Forelimb muscle (tissue), 1 donor: ENCODE measurements around the gene PGA5. TPM values are rescaled to one million over a fixed set of nuclear protein-coding genes. Genes with fewer than 3 reads are reported as not detected.
"Not testable (repeated sequence)": the region's sequence is repeated elsewhere in the genome, so short reads cannot be mapped to it uniquely, and the experiment has no call there.

Experiments
- DNase-seq: peaks from one replicate; pipeline ENCODE4 v3.0.0-alpha.2; 2013; ENCODE audit warnings: low read depth
- polyA plus RNA-seq: library from polyadenylated mRNA; unstranded; fragments of 120-200 nt; gene quantifications from one replicate; pipeline ENCODE4 v1.2.1, GENCODE V29; 2013; ENCODE audit not compliant: insufficient read length

PGA5 gene
- polyA plus RNA-seq, 1 donor = 1.7 TPM

DNA sequence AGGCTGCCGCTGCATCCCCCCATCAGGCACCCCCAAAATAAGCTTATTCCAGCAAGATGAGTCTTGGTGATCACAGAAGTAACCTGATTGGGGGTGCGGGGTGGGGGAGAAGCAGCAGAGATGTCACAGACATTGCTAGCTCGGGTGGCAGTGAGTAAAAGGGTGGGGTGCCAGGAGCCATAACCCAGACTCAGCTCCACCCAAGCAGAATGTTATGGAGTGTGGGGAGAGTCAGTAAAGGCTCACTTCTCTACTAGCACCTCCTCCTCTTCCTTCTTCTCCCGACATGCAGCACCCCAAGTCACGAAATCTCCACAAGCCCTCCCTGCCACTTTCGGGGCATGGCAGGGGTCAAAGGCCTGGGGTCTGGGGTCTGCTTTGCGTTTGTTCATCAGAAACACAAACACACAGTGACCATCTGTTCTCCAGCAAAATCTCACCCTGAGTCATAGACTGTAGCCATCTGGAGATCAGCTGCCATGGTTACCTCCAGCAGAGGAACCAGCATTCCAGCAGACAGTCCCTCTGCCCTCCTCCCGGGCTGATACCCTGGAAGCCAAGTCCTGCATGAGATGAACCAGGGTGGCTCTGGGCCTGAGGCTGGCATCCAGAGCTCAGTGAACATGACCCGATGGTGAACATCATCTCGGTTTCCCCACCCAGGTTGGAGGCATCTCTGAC lies 14.4 kb upstream of the PGA5 start:
- not testable (repeated sequence) for DNase-seq

DNA sequence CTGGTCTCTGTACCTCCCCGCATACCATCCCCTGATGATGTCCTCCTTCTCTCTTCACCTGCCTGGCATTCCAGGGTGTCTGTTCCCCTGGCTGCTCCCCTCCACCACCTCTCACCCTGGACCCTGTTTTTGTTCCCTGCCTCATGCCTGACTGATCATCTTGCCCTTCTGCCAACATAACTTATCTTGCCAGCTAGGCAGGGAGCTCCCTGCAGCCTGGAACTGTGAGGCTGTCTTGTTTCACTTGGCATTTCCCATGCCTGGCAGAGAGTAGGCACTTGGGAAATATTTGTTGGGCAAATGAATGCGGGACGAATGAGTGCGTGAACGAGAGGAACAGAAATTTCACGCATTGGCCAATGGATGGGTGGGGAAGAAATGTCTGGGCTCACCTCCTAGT lies 11.5 kb upstream of the PGA5 start:
- DNase-seq = not testable (repeated sequence)

DNA sequence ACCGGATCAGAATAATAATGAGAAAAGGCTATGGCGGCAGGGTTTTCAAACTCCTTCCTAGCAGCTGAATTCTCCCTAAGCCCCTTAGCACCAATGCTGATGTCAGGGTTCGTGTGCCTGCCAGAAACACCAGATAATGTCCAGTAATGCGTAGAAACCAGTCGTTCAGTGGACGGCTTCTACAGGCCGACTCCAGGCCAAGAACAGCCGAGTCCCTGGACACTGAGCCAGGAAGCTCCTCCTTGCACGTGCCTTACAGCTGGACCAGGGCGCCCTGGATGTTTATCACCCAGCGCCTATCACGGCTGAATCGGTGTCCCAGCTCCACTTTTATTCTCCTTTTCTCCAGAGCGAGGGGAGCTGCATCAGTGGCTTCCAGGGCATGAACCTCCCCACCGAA lies 9.9 kb upstream of the PGA5 start:
- DNase-seq = not testable (repeated sequence)

DNA sequence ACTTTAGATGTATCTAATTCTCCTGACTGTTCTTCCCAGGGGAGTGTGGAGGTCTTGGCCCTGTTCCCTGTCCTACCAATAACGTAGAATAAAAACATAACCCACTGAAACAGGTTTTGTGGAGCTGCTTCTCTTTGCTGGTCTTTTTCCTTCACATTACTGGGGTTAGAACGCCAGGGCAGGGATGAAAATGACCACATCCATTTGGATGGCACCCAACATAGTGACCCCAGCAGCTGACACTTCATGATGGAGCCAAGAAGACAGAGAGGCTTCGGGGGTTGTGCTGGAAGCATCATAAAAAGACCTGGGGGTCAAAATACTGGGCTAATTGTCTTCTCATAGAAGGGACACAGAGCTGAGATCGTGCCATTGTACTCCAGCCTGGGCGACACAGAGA lies 9.4 kb upstream of the PGA5 start:
- not testable (repeated sequence) for DNase-seq

DNA sequence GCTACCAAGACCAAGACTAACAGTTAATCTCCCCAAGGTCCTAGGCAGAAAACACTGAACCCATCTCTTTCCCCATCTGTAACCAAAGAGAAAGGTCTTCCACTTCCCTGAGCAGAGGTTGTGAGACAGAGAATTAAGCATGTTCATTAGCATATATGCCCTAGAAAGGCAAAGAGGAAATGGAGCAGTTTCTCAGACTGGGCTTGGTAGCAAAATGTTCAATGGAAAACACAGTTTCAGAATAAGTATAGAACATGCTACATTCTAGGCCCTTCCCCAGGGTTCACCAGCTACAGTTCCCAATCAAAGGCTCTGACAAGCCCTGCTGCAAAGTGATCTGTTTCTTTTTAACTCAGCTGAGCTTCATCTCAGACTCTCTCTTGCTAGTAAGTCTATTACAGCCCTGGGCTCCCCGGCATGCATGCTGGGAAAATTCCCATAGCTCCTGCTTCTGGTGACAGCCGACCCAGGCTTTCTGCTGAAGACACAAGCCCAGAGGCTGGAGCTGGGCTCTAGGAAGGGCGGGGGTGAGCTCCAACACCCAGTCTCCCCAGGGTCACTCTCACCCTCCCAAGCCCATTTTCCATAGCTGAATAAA lies 8.3 kb upstream of the PGA5 start:
- not testable (repeated sequence) for DNase-seq

DNA sequence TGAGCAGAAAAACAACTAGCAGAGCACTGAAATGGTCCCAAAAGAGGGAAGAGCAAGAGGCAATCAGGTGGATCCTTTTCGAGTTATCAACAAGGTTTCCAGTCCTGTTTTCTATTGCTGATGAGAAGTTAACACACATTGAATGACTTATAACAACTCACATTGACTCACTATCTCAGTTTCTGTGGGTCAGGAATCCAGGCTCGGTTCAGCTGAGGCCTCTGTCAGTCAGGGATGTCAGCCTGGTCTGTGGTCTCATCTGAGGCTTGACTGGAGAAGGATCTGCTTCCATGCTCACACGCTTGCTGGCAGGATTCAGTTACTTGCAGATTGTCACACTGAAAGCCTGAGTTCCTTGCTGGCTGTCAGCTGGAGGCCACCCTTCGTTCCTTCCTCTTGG lies 3.8 kb upstream of the PGA5 start:
- DNase-seq = not testable (repeated sequence)

DNA sequence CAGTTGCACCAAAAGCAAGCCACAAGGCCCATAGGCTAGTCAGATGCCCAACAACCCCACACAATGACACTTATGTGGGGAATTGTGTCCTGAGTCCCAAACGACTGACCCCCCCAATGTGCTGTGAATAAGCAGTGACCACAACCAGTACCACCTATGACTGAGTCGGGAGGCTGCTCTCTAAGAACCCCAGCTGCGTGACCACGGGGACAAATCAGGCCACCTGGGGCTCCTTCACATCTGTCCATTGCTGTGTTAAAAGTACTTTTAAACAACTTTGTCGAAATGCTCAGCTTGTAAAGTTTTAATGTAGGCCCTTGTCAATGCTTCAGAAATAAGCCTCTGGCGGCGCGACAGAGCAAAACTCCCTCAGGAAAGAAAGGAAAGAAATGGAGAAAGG lies 687 bp upstream of the PGA5 start:
- not testable (repeated sequence) for DNase-seq

DNA sequence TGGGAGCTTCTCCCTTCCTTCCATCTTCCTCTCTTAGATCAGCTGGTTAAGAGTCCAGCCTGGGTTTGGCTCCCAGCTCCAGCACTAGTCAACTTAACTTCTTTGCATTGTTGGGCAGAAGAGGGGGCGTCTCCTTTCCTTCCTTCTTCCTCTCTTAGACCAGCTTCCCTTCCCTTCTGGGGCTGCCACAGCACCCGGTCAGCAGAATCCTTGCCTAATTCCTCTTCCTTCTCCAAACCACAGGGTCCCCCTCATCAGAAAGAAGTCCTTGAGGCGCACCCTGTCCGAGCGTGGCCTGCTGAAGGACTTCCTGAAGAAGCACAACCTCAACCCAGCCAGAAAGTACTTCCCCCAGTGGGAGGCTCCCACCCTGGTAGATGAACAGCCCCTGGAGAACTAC lies 551 bp downstream of the PGA5 start:
- DNase-seq = not testable (repeated sequence)

DNA sequence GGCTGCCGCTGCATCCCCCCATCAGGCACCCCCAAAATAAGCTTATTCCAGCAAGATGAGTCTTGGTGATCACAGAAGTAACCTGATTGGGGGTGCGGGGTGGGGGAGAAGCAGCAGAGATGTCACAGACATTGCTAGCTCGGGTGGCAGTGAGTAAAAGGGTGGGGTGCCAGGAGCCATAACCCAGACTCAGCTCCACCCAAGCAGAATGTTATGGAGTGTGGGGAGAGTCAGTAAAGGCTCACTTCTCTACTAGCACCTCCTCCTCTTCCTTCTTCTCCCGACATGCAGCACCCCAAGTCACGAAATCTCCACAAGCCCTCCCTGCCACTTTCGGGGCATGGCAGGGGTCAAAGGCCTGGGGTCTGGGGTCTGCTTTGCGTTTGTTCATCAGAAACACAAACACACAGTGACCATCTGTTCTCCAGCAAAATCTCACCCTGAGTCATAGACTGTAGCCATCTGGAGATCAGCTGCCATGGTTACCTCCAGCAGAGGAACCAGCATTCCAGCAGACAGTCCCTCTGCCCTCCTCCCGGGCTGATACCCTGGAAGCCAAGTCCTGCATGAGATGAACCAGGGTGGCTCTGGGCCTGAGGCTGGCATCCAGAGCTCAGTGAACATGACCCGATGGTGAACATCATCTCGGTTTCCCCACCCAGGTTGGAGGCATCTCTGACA lies 4.4 kb downstream of the PGA5 start:
- not testable (repeated sequence) for DNase-seq

DNA sequence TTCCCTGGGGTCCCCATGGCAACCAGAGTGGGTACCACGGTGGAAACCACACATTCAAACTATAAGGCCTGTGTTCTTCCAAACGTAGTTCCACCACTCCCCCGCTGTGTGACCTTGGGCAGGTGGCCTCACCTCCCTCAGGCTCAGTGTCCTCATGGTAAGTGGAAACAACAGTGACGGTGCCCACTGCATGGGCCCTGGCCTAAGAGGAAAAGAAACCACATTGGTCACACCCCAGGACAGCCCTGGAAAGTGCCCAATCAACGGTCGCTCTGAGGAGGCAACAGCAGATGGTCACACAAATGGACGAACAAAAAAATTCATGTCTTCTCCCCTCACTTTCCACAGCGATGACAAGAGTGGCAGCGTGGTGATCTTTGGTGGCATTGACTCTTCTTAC lies 7.1 kb downstream of the PGA5 start:
- not testable (repeated sequence) for DNase-seq

DNA sequence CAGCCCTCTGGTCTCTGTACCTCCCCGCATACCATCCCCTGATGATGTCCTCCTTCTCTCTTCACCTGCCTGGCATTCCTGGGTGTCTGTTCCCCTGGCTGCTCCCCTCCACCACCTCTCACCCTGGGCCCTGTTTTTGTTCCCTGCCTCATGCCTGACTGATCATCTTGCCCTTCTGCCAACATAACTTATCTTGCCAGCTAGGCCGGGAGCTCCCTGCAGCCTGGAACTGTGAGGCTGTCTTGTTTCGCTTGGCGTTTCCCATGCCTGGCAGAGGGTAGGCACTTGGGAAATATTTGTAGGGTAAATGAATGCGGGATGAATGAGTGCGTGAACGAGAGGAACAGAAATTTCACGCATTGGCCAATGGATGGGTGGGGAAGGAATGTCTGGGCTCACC lies 8.2 kb downstream of the PGA5 start:
- DNase-seq = not testable (repeated sequence)

DNA sequence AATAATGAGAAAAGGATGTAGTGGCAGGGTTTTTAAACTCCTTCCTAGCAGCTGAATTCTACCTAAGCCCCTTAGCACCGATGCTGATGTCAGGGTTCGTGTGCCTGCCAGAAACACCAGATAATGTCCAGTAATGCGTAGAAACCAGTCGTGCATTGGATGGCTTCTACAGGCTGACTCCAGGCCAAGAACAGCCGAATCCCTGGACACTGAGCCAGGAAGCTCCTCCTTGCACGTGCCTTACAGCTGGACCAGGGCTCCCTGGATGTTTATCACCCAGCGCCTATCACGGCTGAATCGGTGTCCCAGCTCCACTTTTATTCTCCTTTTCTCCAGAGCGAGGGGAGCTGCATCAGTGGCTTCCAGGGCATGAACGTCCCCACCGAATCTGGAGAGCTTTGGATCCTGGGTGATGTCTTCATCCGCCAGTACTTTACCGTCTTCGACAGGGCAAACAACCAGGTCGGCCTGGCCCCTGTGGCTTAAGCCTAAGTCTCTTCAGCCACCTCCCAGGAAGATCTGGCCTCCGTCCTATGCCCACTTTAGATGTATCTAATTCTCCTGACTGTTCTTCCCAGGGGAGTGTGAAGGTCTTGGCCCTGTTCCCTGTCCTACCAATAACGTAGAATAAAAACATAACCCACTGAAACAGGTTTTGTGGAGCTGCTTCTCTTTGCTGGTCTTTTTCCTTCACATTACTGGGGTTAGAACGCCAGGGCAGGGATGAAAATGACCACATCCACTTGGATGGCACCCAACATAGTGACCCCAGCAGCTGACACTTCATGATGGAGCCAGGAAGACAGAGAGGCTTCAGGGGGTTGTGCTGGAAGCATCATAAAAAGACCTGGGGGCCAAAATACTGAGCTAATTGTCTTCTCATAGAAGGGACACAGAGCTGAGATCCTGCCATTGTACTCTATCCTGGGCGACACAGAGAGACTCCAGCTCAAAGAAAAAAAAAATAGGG lies 10.1 kb downstream of the PGA5 start:
- DNase-seq = peak; percentile 56

DNA sequence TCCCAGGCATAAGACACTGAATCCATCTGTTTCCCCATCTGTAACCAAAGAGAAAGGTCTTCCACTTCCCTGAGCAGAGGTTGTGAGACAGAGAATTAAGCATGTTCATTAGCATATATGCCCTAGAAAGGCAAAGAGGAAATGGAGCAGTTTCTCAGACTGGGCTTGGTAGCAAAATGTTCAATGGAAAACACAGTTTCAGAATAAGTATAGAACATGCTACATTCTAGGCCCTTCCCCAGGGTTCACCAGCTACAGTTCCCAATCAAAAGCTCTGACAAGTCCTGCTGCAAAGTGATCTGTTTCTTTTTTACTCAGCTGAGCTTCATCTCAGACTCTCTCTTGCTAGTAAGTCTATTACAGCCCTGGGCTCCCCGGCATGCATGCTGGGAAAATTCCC lies 11.4 kb downstream of the PGA5 start:
- DNase-seq = not testable (repeated sequence)

DNA sequence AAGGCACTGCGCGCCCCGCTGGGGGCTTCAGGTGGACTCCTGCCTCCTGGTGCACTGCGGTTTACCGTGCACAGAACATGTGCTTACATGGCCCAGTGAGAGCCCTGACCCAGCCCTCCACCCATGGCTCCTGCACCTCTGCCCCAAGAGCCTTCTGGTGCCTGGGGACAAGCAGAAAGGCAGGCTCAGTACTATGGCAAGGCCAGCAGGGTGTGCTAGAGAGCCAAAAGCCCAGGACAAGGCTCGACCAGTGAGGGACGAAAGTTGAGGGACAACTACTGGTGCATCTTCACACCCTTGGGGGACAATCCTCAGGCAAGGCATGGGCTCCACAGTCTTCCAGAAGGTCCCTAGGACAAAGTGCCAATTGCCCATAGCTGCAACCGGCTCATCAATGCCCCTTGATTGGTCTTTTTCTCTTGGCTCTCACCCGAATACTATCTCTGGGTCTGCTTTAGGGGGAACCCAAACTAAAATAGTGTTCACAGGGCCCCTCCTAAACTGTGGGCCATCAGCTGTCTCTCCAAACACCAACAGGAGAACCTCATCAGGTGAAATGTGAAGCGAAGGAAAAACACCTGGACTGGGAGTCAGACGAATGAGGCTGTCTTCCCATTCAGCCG lies 13.5 kb downstream of the PGA5 start:
- no peak for DNase-seq

DNA sequence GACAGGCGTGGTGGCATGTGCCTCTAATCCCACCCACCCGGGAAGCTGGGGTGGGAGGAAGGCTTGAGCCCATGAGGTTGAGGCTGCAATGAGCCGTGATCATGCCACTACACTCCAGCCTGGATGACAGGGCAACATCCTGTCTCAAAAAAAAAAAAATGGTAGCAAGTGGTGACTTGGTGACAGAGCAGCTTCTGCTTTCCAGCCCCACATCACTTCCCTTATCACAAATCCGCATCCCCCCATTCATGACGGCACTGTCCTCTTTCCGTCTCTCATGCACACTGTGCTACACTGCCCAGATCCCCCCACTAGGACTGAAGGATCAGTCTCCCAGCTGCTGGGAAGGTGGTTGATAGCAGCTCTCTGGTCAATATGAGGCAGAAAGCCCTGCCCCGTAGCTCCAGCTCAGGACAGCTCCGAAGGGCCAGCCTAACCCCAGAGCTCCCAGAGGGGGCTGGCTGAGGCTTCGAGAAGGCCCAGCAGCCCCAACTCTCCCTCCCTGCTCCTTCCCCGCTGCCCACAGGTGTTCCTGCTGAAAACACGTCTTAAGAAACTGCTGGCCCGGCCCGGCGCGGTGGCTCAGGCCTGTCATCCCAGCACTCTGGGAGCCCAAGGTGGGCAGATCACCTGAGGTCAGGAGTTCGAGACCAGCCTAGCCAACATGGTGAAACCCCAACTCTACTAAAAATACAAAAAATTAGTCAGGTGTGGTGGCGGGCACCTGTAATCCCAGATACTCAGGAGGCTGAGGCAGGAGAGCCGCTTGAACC lies 15.9 kb downstream of the PGA5 start:
- no peak for DNase-seq

DNA sequence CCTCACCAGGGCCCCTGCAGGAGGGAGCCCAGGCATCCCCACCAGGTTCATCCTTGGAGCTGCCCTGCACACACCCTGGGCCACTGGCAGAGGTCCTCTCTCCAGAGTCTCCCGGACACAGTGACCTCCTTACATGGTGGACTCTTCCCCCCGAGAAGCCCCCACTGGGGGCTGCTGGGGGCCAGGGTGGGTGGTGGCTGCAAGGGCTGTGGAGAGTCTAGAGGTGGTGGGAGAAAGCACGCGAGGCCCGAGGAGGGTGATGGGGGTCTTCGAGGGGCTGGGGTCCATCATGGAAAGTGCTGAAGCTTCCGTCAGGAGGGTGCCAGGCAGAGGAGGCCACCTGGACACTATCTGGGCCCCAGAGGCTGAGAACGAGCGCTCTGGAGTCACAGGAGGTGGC lies 17.6 kb downstream of the PGA5 start:
- DNase-seq = no peak

DNA sequence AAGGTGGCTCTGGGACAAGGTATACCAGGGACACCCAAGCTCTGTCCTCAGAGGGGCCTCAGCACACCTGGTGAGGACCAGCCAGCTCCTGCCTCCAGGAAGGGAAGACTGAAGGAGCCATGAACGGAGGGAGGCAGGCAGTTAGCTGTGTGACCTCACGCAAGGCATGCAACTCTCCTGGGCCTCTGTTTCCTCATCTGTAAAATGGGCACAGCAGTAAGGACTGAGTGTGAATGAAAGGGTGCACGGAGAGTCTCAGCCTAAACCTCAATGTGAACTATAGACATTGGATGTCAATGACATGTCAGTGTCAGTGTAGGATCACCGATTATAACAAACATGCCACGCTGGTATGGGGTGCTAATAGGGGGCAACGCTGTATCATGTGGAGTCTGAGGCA lies 18.4 kb downstream of the PGA5 start:
- no peak for DNase-seq

DNA sequence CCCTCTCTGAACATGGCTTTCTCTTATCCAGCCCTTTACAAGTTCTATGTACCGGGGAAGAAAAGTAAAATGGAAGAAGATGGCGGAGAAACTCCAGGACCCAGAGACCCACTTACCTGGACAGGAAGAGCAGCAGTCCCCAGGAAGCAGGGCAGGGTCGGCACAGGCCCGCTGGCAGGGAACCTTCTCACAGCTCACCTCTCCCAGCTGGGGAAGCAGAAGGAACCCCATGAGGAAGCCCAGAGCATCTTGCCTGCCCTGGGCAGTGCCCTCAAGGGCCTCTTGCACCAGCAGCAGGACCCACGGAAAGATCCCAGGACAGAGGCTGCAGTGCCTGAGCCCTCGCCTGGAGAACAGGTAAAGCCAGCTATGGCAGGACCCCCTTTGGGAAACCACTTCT lies 23.4 kb downstream of the PGA5 start:
- no peak for DNase-seq

DNA sequence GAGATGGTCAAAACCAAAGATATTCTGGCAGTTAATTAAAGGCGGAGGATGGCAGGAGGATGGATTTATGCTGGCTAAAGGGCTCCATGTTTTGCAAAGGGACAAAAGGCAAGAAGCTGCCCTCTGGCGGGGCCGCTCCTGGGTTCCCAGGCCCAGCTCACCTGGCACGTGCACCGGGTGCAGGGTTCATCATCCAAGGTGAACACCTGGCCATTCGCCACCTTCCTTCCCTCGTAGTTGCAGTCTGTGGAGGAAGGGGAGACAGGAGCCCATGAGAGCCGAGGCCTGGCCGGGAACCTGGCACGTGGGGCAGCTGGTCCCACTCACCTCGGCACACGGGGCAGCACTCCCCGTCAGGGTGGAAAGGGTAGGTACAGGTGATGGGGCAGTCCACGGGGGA lies 23.8 kb downstream of the PGA5 start:
- DNase-seq = no peak

DNA sequence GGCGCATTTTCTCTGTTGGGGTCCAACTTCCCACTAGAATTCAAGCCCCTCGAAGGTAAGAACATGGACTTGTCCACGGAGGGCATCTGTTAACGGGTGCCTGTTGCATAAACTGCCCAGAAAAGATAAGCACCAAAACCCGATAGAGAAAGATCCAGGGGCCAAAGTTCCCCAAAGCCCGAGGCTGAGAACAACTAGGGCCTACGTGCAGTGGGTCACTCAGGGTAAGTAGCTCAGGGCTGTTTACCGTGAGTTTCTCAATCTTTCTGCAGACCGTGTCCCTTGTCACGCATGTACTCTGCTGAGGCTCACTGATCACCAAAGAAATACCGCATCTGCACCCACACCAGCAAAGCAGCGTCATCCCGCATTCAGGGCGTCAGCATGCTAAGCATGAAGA lies 24.4 kb downstream of the PGA5 start:
- DNase-seq = no peak

DNA sequence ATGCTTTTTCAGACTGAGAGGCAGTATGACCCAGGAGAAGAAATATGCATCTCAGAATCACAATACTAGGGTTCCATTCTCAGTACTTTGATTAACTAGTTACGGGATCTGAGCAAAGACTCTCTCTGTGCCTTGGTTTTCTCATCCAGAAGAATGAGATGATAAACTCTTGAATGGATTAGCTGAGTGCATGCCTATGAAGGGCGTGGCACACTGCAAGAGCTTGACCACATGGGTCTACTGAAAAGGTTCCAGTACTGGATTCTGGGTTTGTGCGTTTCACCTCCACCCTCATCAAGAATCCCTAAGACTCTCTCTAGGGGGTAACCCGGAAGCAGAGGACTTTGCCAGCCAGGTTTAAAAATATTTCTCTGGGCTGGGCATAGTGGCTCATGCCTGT lies 25.6 kb downstream of the PGA5 start:
- no peak for DNase-seq
